GM23248 (cell line): ENCODE data around the gene XIST.

Source experiments
- EZH2 ChIP-seq: fragments of 200-600 bp; sonication (generic); IDR thresholded peaks from 2 replicates; pipeline ENCODE4 v1.6.1; 2018; ENCODE audit warnings: antibody characterized with exemption, mild to moderate bottlenecking; ENCODE audit not compliant: insufficient read depth, poor library complexity, severe bottlenecking
- EZH2phosphoT487 ChIP-seq: fragments of 200-600 bp; sonication (generic); IDR thresholded peaks from 2 replicates; pipeline ENCODE4 v1.6.1; 2018; ENCODE audit warnings: antibody characterized with exemption, moderate library complexity, mild to moderate bottlenecking, low read depth; ENCODE audit not compliant: insufficient read depth

- TF ChIP-seq EZH2, result no peak
- TF ChIP-seq EZH2phosphoT487, result no peak
Observed at GRCh38 chrX:73867144-73867543, 14.6 kb upstream of the XIST start.
